Fibroblast of the aortic adventitia (primary cell): ENCODE results near the gene ROPN1B. TPM values are rescaled to one million over a fixed set of nuclear protein-coding genes. Genes with fewer than 3 reads are reported as not detected.

Experiments used
- DNase-seq: peaks from one replicate; pipeline ENCODE4 v3.0.0-alpha.2; 2010; ENCODE audit warnings: low read depth
- H3K4me3 ChIP-seq: 2 replicates; pipeline ENCODE4 v1.5.1; 2011; ENCODE audit warnings: low read depth, mild to moderate bottlenecking, control low read depth, low read length, moderate library complexity
- total RNA-seq: library from RNA; depleted of rRNA; stranded (reverse); fragments of >200 nt; gene quantifications from 2 replicates; pipeline ENCODE4 v1.2.3, GENCODE V29; 2012; ENCODE audit warnings: low replicate concordance
- TF ChIP-seq, protein P1 (sequence below): IDR thresholded peaks from 2 replicates; pipeline ENCODE4 v1.5.1; 2011; ENCODE audit warnings: mild to moderate bottlenecking, low read length, control low read depth, inconsistent platforms; ENCODE audit not compliant: insufficient read depth

Gene ROPN1B
- total RNA-seq, 1 donor = not detected

DNA sequence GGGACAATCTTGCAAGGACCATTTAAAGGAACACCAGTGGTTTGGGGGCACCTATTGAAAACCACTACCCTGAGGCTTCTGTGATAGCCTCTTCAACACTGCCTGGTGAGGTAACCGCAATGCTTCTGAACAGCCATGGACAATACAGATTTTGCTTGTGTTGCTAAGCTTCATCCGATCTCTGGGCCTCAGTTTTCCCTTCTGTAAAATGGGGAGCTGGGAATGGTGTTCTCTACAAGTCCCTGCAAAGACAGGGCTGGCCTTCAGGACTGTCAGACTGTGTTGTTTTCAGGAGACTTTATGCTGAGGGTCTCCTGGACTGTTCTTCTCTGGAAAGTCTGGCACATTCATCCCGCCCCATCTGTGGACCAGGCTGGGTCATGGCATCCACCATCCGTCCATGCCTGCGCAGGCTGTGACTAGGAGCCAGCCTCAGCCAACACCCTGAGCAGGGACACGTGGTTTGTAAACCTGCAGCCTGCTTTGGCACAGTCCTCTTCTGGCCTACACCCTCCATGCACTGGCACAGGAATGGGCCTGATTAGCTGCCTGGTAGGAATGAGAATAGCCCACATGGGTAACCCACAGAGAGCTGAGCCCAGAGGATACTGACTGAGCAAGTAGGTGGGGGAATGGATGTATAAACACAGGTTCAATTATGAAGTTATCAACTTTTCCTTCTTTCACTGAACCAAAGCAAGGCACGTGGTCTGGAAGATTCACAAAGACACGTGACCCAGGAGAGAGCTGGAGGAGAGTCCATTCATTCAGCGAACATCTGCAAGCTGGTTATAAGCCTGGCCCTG is 55.3 kb downstream of the ROPN1B start:
- TF ChIP-seq, protein P1, sequence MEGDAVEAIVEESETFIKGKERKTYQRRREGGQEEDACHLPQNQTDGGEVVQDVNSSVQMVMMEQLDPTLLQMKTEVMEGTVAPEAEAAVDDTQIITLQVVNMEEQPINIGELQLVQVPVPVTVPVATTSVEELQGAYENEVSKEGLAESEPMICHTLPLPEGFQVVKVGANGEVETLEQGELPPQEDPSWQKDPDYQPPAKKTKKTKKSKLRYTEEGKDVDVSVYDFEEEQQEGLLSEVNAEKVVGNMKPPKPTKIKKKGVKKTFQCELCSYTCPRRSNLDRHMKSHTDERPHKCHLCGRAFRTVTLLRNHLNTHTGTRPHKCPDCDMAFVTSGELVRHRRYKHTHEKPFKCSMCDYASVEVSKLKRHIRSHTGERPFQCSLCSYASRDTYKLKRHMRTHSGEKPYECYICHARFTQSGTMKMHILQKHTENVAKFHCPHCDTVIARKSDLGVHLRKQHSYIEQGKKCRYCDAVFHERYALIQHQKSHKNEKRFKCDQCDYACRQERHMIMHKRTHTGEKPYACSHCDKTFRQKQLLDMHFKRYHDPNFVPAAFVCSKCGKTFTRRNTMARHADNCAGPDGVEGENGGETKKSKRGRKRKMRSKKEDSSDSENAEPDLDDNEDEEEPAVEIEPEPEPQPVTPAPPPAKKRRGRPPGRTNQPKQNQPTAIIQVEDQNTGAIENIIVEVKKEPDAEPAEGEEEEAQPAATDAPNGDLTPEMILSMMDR = no peak
- no peak for DNase-seq
- no peak overlapping the region for H3K4me3 ChIP-seq

GRCh38 chr3:126025116-126025729 is 56.2 kb downstream of the ROPN1B start:
- H3K4me3 ChIP-seq = no peak overlapping the region
- TF ChIP-seq, protein P1 = no peak

GRCh38 chr3:126025862-126026261 is 56.9 kb downstream of the ROPN1B start:
- no peak overlapping the region for H3K4me3 ChIP-seq
- no peak for DNase-seq
- TF ChIP-seq, protein P1 = no peak

More at GRCh38 chr3:126025116-126025729, 56.2 kb downstream of the ROPN1B start:
- DNase-seq = no peak

DNA sequence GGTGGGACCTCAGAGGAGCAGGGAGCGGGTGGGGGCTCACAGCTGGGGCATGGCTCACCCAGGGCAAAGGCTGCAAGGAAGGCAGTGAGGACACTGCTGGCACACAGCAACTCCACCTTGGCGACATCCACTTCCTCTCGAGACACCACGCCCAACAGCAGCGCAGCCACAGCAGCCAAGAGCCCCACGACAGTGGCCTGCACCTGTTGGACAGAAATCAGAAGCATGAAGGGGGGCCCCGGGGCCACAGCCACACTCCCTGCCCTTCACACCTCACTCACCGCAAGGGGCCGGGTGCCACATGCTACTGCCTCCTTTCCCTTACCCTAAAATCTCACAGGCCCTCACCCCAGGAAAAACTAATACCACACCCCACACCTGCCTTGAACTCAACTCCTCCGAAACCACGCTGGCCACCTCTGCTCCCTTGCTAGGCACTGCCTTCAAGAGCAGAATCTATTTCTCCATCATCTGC is 57.3 kb downstream of the ROPN1B start:
- TF ChIP-seq, protein P1 = no peak
- H3K4me3 ChIP-seq = no peak overlapping the region
- DNase-seq = no peak

- TF ChIP-seq, protein P1 = no peak
- no peak for DNase-seq
- no peak overlapping the region for H3K4me3 ChIP-seq
Observed at GRCh38 chr3:126026761-126027160, 57.8 kb downstream of the ROPN1B start.

- DNase-seq = no peak
- H3K4me3 ChIP-seq = no peak overlapping the region
- TF ChIP-seq, protein P1 = no peak
Observed at GRCh38 chr3:126028096-126028495, 59.1 kb downstream of the ROPN1B start.
